Neural progenitor cell (in vitro differentiated cells): ENCODE results near the gene CXCL9.

Experiments
- CTCF ChIP-seq: fragments of 200-600 bp; sonication (generic); IDR thresholded peaks from 2 replicates; pipeline ENCODE4 v1.5.1; 2017; ENCODE audit warnings: antibody characterized with exemption, mild to moderate bottlenecking
- EZH2 ChIP-seq: fragments of 200-600 bp; sonication (generic); IDR thresholded peaks from 2 replicates; pipeline ENCODE4 v1.6.1; 2017; ENCODE audit warnings: antibody characterized with exemption, mild to moderate bottlenecking, moderate library complexity
- EZH2phosphoT487 ChIP-seq: fragments of 200-600 bp; sonication (generic); IDR thresholded peaks from 2 replicates; pipeline ENCODE4 v1.6.1; 2017; ENCODE audit warnings: antibody characterized with exemption

- no peak for TF ChIP-seq CTCF
- TF ChIP-seq EZH2, result no peak
- TF ChIP-seq EZH2phosphoT487, result no peak
Observed at GRCh38 chr4:75968084-75968483, 39.2 kb downstream of the CXCL9 start.
